Dendritic cell treated with granulocyte-macrophage colony-stimulating factor and Interleukin-4, amounts not matched to agents 40 ng/mL and 50 ng/mL, for 4 days (primary cell): Measurements from ENCODE around the gene MRPL46.
A peak's percentile ranks its signal among the peaks of the same experiment; 100 is the strongest.
"Not testable (repeated sequence)": the region's sequence is repeated elsewhere in the genome, so short reads cannot be mapped to it uniquely, and the experiment has no call there.

Experiments used
- H3K27ac Mint-ChIP-seq: one replicate; pipeline ENCODE4 v1.8.0; 2022; ENCODE audit warnings: mild to moderate bottlenecking, mixed read lengths
- H3K27me3 Mint-ChIP-seq: one replicate; pipeline ENCODE4 v1.8.0; 2022; ENCODE audit warnings: mild to moderate bottlenecking, mixed read lengths
- H3K36me3 Mint-ChIP-seq: one replicate; pipeline ENCODE4 v1.8.0; 2022; ENCODE audit warnings: low read depth, mixed read lengths
- H3K4me1 Mint-ChIP-seq: one replicate; pipeline ENCODE4 v1.8.0; 2022; ENCODE audit warnings: low read depth, mixed read lengths
- H3K4me3 Mint-ChIP-seq: one replicate; pipeline ENCODE4 v1.8.0; 2022; ENCODE audit warnings: mild to moderate bottlenecking, moderate library complexity, mixed read lengths
- H3K9me3 Mint-ChIP-seq: one replicate; pipeline ENCODE4 v1.8.0; 2022; ENCODE audit warnings: mixed read lengths
- intact Hi-C: fragments of 100-400 bp; cut with micrococcal nuclease; formaldehyde crosslinking; loops from one replicate; pipeline ENCODE4 v1.15.0; 2022

The MRPL46 gene

GRCh38 chr15:88470625-88471372 lies 3.6 kb upstream of the MRPL46 start:
- intact Hi-C loops = loop anchor here (10.0 kb wide), 1 partner anchor 364 kb away; no protein-coding TSS in a partner anchor
- Mint-ChIP-seq H3K36me3 (peaks cover 39% of the 10 kb centered on the region), H3K4me3 (no peak overlapping the region)

GRCh38 chr15:88469321-88469720 lies 2.1 kb upstream of the MRPL46 start:
- Mint-ChIP-seq H3K4me3 (no peak overlapping the region), H3K27me3 (no peaks in the 10 kb centered on the region), H3K27ac (no peak overlapping the region), H3K4me1 (peaks cover 16% of the 10 kb centered on the region), H3K36me3 (peaks cover 33% of the 10 kb centered on the region), H3K9me3 (no peaks in the 10 kb centered on the region)
- intact Hi-C loops = loop anchor here (5.0 kb wide), 1 partner anchor 153 kb away; the partner anchor contains the start of gene AEN

More at GRCh38 chr15:88470625-88471372, 3.6 kb upstream of the MRPL46 start:
- no peaks in the 10 kb centered on the region for H3K9me3 Mint-ChIP-seq
- no peaks in the 10 kb centered on the region for H3K27me3 Mint-ChIP-seq
- peaks cover 11% of the 10 kb centered on the region for H3K4me1 Mint-ChIP-seq
- no peak overlapping the region for H3K27ac Mint-ChIP-seq

- intact Hi-C loops = loop anchor here (5.0 kb wide), 1 partner anchor 154 kb away; the partner anchor contains the start of gene AEN
- peak overlapping the region; percentile 95 for H3K27ac Mint-ChIP-seq
- peaks cover 33% of the 10 kb centered on the region for H3K36me3 Mint-ChIP-seq
- H3K4me3 Mint-ChIP-seq, H3K27me3 Mint-ChIP-seq, H3K9me3 Mint-ChIP-seq: not testable (repeated sequence)
- peaks cover 16% of the 10 kb centered on the region for H3K4me1 Mint-ChIP-seq
Observed at GRCh38 chr15:88468721-88469120, 1.5 kb upstream of the MRPL46 start.

- peaks cover 37% of the 10 kb centered on the region for H3K36me3 Mint-ChIP-seq
- H3K9me3 Mint-ChIP-seq = no peaks in the 10 kb centered on the region
- no peaks in the 10 kb centered on the region for H3K27me3 Mint-ChIP-seq
- peak overlapping the region; percentile 95 for H3K27ac Mint-ChIP-seq
- peaks cover 22% of the 10 kb centered on the region for H3K4me1 Mint-ChIP-seq
- H3K4me3 Mint-ChIP-seq = peak overlapping the region; percentile 89
- intact Hi-C loops = loop anchor here (1.0 to 5.0 kb wide), 2 partner anchors 78 to 154 kb away; partner anchors contain the start of genes AEN and DET1
Observed at GRCh38 chr15:88467935-88468528, 844 bp upstream of the MRPL46 start.

GRCh38 chr15:88465633-88466224 lies 1.5 kb downstream of the MRPL46 start:
- Mint-ChIP-seq H3K36me3 (peaks cover 35% of the 10 kb centered on the region), H3K27me3 (no peaks in the 10 kb centered on the region), H3K9me3 (no peaks in the 10 kb centered on the region), H3K4me3 (no peak overlapping the region), H3K4me1 (peaks cover 23% of the 10 kb centered on the region), H3K27ac (no peak overlapping the region)
- intact Hi-C loops = loop anchor here (5.0 kb wide), 1 partner anchor 157 kb away; the partner anchor contains the start of gene AEN

- Mint-ChIP-seq H3K4me1 (peaks cover 23% of the 10 kb centered on the region), H3K9me3 (no peaks in the 10 kb centered on the region), H3K27ac (no peak overlapping the region), H3K36me3 (peaks cover 52% of the 10 kb centered on the region), H3K4me3 (no peak overlapping the region), H3K27me3 (no peaks in the 10 kb centered on the region)
- intact Hi-C loops = no loop called here
Observed at GRCh38 chr15:88463870-88464532, 3.2 kb downstream of the MRPL46 start.

GRCh38 chr15:88456733-88457132 lies 10.5 kb downstream of the MRPL46 start:
- H3K4me3 Mint-ChIP-seq = no peak overlapping the region
- peaks cover 39% of the 10 kb centered on the region for H3K36me3 Mint-ChIP-seq
- no peaks in the 10 kb centered on the region for H3K9me3 Mint-ChIP-seq
- H3K27ac Mint-ChIP-seq = no peak overlapping the region
- peaks cover 15% of the 10 kb centered on the region for H3K4me1 Mint-ChIP-seq
- H3K27me3 Mint-ChIP-seq = no peaks in the 10 kb centered on the region
- intact Hi-C loops = no loop called here

GRCh38 chr15:88454867-88455810 lies 12.0 kb downstream of the MRPL46 start:
- no peaks in the 10 kb centered on the region for H3K9me3 Mint-ChIP-seq
- no peaks in the 10 kb centered on the region for H3K27me3 Mint-ChIP-seq
- H3K4me1 Mint-ChIP-seq = peaks cover 17% of the 10 kb centered on the region
- intact Hi-C loops = no loop called here
- peaks cover 23% of the 10 kb centered on the region for H3K36me3 Mint-ChIP-seq
- peak overlapping the region; percentile 19 for H3K27ac Mint-ChIP-seq
- no peak overlapping the region for H3K4me3 Mint-ChIP-seq

GRCh38 chr15:88454236-88454635 lies 13.0 kb downstream of the MRPL46 start:
- intact Hi-C loops = no loop called here
- Mint-ChIP-seq H3K27me3 (no peaks in the 10 kb centered on the region), H3K4me3 (no peak overlapping the region), H3K36me3 (peaks cover 14% of the 10 kb centered on the region), H3K27ac (peak overlapping the region; percentile 19), H3K4me1 (peaks cover 21% of the 10 kb centered on the region), H3K9me3 (no peaks in the 10 kb centered on the region)

GRCh38 chr15:88453651-88454050 lies 13.5 kb downstream of the MRPL46 start:
- H3K36me3 Mint-ChIP-seq = peaks cover 8% of the 10 kb centered on the region
- intact Hi-C loops = no loop called here
- H3K27me3 Mint-ChIP-seq = no peaks in the 10 kb centered on the region
- H3K4me3 Mint-ChIP-seq = no peak overlapping the region
- H3K27ac Mint-ChIP-seq = no peak overlapping the region
- no peaks in the 10 kb centered on the region for H3K9me3 Mint-ChIP-seq
- peaks cover 21% of the 10 kb centered on the region for H3K4me1 Mint-ChIP-seq

- H3K27ac Mint-ChIP-seq = no peak overlapping the region
- no peaks in the 10 kb centered on the region for H3K36me3 Mint-ChIP-seq
- H3K9me3 Mint-ChIP-seq = no peaks in the 10 kb centered on the region
- peaks cover 19% of the 10 kb centered on the region for H3K4me1 Mint-ChIP-seq
- no peaks in the 10 kb centered on the region for H3K27me3 Mint-ChIP-seq
- H3K4me3 Mint-ChIP-seq = no peak overlapping the region
- intact Hi-C loops = no loop called here
Observed at GRCh38 chr15:88450125-88450798, 16.9 kb downstream of the MRPL46 start.

GRCh38 chr15:88449581-88449980 lies 17.6 kb downstream of the MRPL46 start:
- Mint-ChIP-seq H3K4me3 (no peak overlapping the region), H3K4me1 (peaks cover 12% of the 10 kb centered on the region), H3K9me3 (no peaks in the 10 kb centered on the region), H3K27me3 (peaks cover 2% of the 10 kb centered on the region), H3K27ac (no peak overlapping the region), H3K36me3 (no peaks in the 10 kb centered on the region)
- intact Hi-C loops = no loop called here
